IMR-90 (cell line): ENCODE data around the gene ALKBH1.

ENCODE experiments used
- BHLHE40 ChIP-seq: fragments of 150-350 bp; IDR thresholded peaks from 2 replicates; pipeline ENCODE4 v1.6.1; 2016; ENCODE audit warnings: mild to moderate bottlenecking, low read depth, low read length
- CEBPB ChIP-seq: IDR thresholded peaks from 2 replicates; pipeline ENCODE4 v1.6.1; 2012; ENCODE audit warnings: low read depth, low read length, improper control_type of control experiment
- CHD1 ChIP-seq: IDR thresholded peaks from 2 replicates; pipeline ENCODE4 v1.6.1; 2012; ENCODE audit warnings: low read depth, low read length, improper control_type of control experiment
- FOS ChIP-seq: fragments of 150-350 bp; IDR thresholded peaks from 2 replicates; pipeline ENCODE4 v1.6.1; 2016; ENCODE audit warnings: low read depth, low read length
- MAFK ChIP-seq: IDR thresholded peaks from 2 replicates; pipeline ENCODE4 v1.6.1; 2012; ENCODE audit warnings: low read depth, low read length, improper control_type of control experiment
- MXI1 ChIP-seq: IDR thresholded peaks from 2 replicates; pipeline ENCODE4 v1.6.1; 2012; ENCODE audit warnings: low read depth, mild to moderate bottlenecking, low read length, moderate library complexity, borderline replicate concordance
- NFE2L2 ChIP-seq: fragments of 150-350 bp; IDR thresholded peaks from 2 replicates; pipeline ENCODE4 v1.6.1; 2016; ENCODE audit warnings: low read depth, mild to moderate bottlenecking, low read length
- POLR2A ChIP-seq: IDR thresholded peaks from 2 replicates; pipeline ENCODE4 v1.6.1; 2012; ENCODE audit warnings: mild to moderate bottlenecking, low read depth, low read length
- RCOR1 ChIP-seq: IDR thresholded peaks from 2 replicates; pipeline ENCODE4 v1.6.1; 2012; ENCODE audit warnings: mild to moderate bottlenecking, low read length, improper control_type of control experiment; ENCODE audit not compliant: insufficient replicate concordance
- SMC3 ChIP-seq: fragments of 150-350 bp; IDR thresholded peaks from 2 replicates; pipeline ENCODE4 v1.6.1; 2016; ENCODE audit warnings: low read depth, mild to moderate bottlenecking, antibody characterized with exemption, low read length, moderate library complexity
- TF ChIP-seq, protein P1 (sequence below): conservative IDR thresholded peaks from 2 replicates; pipeline ENCODE4 v1.5.1; 2012; ENCODE audit warnings: mild to moderate bottlenecking, low read depth, low read length, improper control_type of control experiment

DNA sequence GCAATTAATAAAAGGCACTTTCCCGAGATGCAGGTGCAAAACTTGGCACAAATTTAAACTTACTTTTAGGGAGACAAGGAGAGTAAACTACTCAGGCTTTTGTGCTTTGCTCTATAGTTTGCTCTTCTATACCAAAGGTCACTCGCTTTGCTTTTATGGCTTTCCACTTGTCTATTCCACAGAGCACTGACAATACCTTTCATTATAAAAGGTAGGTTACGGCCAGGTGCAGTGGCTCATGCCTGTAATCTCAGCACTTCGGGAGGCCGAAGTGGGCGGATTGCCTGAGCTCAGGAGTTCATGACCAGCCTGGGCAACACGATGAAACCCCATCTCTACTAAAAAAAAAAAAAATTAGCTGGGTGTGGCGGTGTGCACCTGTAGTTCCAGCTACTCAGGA is 32.9 kb downstream of the ALKBH1 start:
- TF ChIP-seq, protein P1, sequence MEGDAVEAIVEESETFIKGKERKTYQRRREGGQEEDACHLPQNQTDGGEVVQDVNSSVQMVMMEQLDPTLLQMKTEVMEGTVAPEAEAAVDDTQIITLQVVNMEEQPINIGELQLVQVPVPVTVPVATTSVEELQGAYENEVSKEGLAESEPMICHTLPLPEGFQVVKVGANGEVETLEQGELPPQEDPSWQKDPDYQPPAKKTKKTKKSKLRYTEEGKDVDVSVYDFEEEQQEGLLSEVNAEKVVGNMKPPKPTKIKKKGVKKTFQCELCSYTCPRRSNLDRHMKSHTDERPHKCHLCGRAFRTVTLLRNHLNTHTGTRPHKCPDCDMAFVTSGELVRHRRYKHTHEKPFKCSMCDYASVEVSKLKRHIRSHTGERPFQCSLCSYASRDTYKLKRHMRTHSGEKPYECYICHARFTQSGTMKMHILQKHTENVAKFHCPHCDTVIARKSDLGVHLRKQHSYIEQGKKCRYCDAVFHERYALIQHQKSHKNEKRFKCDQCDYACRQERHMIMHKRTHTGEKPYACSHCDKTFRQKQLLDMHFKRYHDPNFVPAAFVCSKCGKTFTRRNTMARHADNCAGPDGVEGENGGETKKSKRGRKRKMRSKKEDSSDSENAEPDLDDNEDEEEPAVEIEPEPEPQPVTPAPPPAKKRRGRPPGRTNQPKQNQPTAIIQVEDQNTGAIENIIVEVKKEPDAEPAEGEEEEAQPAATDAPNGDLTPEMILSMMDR, result no peak
- no peak for TF ChIP-seq SMC3
- no peak for TF ChIP-seq POLR2A
- no peak for TF ChIP-seq NFE2L2
- no peak for TF ChIP-seq CHD1
- TF ChIP-seq CEBPB, result no peak
- TF ChIP-seq BHLHE40, result no peak
- no peak for TF ChIP-seq MAFK
- no peak for TF ChIP-seq RCOR1
- TF ChIP-seq FOS, result no peak
- no peak for TF ChIP-seq MXI1
